SU-DHL-6 (cell line): ENCODE data around the gene ZFYVE21.

ENCODE experiments used
- H2AFZ ChIP-seq: fragments of 200-600 bp; sonication (generic); 2 replicates; pipeline ENCODE4 v1.6.1; 2014; ENCODE audit warnings: low read depth, mild to moderate bottlenecking, moderate library complexity, mixed read lengths, antibody characterized with exemption, low read length; ENCODE audit not compliant: severe bottlenecking
- H3F3A ChIP-seq: fragments of 200-600 bp; shearing (Covaris generic); 2 replicates; pipeline ENCODE4 v1.6.0; 2016; ENCODE audit warnings: antibody characterized with exemption, mild to moderate bottlenecking; ENCODE audit not compliant: insufficient read depth
- H3K27ac ChIP-seq: fragments of 200-600 bp; sonication (generic); 2 replicates; pipeline ENCODE4 v1.5.1; 2016; ENCODE audit warnings: low read depth, mild to moderate bottlenecking, low read length, moderate library complexity, mixed read lengths
- H3K27me3 ChIP-seq: fragments of 200-600 bp; sonication (generic), shearing (Covaris generic); 2 replicates; pipeline ENCODE4 v1.6.0; 2014; ENCODE audit warnings: mild to moderate bottlenecking, low read length
- H3K36me3 ChIP-seq: fragments of 200-600 bp; sonication (generic); 2 replicates; pipeline ENCODE4 v1.6.1; 2014; ENCODE audit warnings: mild to moderate bottlenecking, low read length, mixed read lengths
- H3K4me2 ChIP-seq: fragments of 300-600, 200-600 bp; shearing (Covaris generic), sonication (generic); 2 replicates; pipeline ENCODE4 v1.6.0; 2014; ENCODE audit warnings: low read length, low read depth, mild to moderate bottlenecking; ENCODE audit not compliant: poor library complexity, severe bottlenecking
- H3K4me3 ChIP-seq: fragments of 200-600 bp; sonication (generic); 2 replicates; pipeline ENCODE4 v1.5.1; 2014; ENCODE audit warnings: antibody characterized with exemption, low read length, mild to moderate bottlenecking, mixed read lengths; ENCODE audit not compliant: insufficient read depth, poor library complexity, severe bottlenecking
- H3K79me2 ChIP-seq: fragments of 200-600 bp; sonication (generic); 2 replicates; pipeline ENCODE4 v1.6.1; 2014; ENCODE audit warnings: mild to moderate bottlenecking, low read length, moderate library complexity; ENCODE audit not compliant: insufficient read depth
- H3K9ac ChIP-seq: fragments of 200-600 bp; sonication (generic); 2 replicates; pipeline ENCODE4 v1.7.0; 2014; ENCODE audit warnings: mild to moderate bottlenecking, low read length
- H3K9me2 ChIP-seq: fragments of 200-600 bp; sonication (generic); replicated peaks from 2 replicates; pipeline ENCODE4 v1.6.1; 2014; ENCODE audit warnings: low read length; ENCODE audit not compliant: insufficient read depth
- H3K9me3 ChIP-seq: fragments of 200-600 bp; sonication (generic); 2 replicates; pipeline ENCODE4 v1.6.1; 2014; ENCODE audit warnings: low read length, mixed read lengths; ENCODE audit not compliant: insufficient read depth
- H4K20me1 ChIP-seq: fragments of 200-600 bp; sonication (generic); 2 replicates; pipeline ENCODE4 v1.6.1; 2014; ENCODE audit warnings: low read depth, mild to moderate bottlenecking, antibody characterized with exemption, low read length, moderate library complexity, mixed read lengths
- EZH2phosphoT487 ChIP-seq: fragments of 200-600 bp; sonication (generic), shearing (Covaris generic); conservative IDR thresholded peaks from 2 replicates; pipeline ENCODE4 v1.6.1; 2018; ENCODE audit warnings: mild to moderate bottlenecking, antibody characterized with exemption, low read length, moderate library complexity, mixed read lengths
- TF ChIP-seq, protein P1 (sequence below): fragments of 200-600 bp; sonication (generic); IDR thresholded peaks from one replicate; pipeline ENCODE4 v1.5.1; 2017; ENCODE audit warnings: antibody characterized with exemption, mild to moderate bottlenecking, low read length, moderate library complexity; ENCODE audit not compliant: insufficient read depth, poor library complexity, severe bottlenecking

Gene ZFYVE21

DNA sequence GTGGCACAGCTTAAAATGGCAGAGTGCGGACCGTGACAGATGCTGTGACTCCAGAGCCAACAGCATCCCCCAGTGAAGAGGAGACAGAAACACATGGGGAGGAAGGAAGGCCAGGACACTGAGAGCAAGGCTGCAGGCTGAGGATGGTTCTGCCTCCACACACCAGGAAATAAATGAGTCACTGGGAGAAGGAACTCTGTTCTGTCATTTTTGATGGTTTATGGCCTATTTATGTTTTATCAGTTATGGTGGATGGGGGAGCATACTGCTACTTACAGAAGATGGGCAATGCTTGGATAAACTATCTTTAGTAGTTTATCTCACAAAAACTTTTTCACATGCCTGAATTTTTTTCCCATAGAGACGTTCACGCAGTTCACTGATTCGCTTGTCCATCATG is 33.8 kb downstream of the ZFYVE21 start:
- Histone ChIP-seq H3K27me3 (no peaks in the 10 kb centered on the region), H3K36me3 (no peaks in the 10 kb centered on the region), H3K4me3 (no peak overlapping the region), H3K27ac (peak overlapping the region; percentile 52; the same call in 1 of the 2 replicates), H3K9ac (peak overlapping the region; percentile 39; the same call in 1 of the 2 replicates), H3K79me2 (no peaks in the 10 kb centered on the region), H3K9me2 (no peaks in the 10 kb centered on the region), H3K4me2 (peak overlapping the region; percentile 50), H3K9me3 (no peaks in the 10 kb centered on the region), H3F3A (peaks cover 4% of the 10 kb centered on the region; the same call in 1 of the 2 replicates), H4K20me1 (no peaks in the 10 kb centered on the region), H2AFZ (peak overlapping the region; percentile 42)
- TF ChIP-seq EZH2phosphoT487: no peak
- TF ChIP-seq, protein P1, sequence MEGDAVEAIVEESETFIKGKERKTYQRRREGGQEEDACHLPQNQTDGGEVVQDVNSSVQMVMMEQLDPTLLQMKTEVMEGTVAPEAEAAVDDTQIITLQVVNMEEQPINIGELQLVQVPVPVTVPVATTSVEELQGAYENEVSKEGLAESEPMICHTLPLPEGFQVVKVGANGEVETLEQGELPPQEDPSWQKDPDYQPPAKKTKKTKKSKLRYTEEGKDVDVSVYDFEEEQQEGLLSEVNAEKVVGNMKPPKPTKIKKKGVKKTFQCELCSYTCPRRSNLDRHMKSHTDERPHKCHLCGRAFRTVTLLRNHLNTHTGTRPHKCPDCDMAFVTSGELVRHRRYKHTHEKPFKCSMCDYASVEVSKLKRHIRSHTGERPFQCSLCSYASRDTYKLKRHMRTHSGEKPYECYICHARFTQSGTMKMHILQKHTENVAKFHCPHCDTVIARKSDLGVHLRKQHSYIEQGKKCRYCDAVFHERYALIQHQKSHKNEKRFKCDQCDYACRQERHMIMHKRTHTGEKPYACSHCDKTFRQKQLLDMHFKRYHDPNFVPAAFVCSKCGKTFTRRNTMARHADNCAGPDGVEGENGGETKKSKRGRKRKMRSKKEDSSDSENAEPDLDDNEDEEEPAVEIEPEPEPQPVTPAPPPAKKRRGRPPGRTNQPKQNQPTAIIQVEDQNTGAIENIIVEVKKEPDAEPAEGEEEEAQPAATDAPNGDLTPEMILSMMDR: no peak

DNA sequence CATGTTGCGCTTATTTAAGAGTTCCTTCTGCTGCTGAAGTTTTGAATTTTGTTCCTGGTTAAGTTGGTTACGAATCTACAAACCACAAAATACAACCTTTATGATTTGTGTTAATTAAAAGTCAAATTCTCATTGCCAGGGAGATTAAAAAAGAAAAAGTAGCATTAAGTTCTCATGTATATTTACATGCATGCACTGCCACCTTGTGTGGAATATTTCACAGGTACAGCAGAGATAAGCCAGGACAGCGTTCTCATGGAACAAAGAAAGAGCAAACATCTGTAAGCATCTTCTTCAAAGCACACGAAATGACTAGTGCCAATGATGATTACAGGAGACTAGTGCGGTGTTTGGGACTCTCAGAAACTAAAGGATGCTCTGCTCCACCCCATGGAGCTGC is 34.2 kb downstream of the ZFYVE21 start:
- Histone ChIP-seq H3K27me3 (no peaks in the 10 kb centered on the region), H3F3A (peaks cover 4% of the 10 kb centered on the region; the same call in 1 of the 2 replicates), H3K36me3 (no peaks in the 10 kb centered on the region), H3K9me2 (no peaks in the 10 kb centered on the region), H2AFZ (no peak overlapping the region), H3K27ac (no peak overlapping the region), H4K20me1 (no peaks in the 10 kb centered on the region), H3K9ac (no peak overlapping the region), H3K4me3 (no peak overlapping the region), H3K9me3 (no peaks in the 10 kb centered on the region), H3K79me2 (no peaks in the 10 kb centered on the region), H3K4me2 (no peak overlapping the region)
- TF ChIP-seq EZH2phosphoT487: no peak

DNA sequence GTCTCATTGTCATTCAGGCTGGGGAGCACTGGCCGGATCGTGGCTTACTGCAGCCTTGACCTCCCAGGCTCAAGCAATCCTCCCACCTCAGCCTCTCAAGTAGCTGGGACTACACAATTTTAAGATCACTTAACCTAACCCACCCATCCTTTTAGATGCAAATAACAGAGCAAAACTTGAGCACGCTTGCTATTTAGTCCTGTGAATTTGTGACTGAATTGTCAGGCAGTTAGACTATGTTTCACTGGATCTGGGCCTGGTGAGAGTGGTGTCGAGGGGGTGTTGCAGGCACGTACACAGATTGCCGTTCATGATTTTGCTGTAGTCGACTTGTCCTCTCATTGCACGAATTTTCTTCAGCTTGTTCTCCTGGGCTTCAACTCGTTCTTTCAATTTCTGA is 38.2 kb downstream of the ZFYVE21 start:
- Histone ChIP-seq H3K9me2 (no peaks in the 10 kb centered on the region), H3K4me2 (no peak overlapping the region), H3K9ac (no peak overlapping the region), H3K27me3 (no peaks in the 10 kb centered on the region), H4K20me1 (no peaks in the 10 kb centered on the region), H3K27ac (no peak overlapping the region), H3K9me3 (no peaks in the 10 kb centered on the region), H3K4me3 (no peak overlapping the region), H3K79me2 (no peaks in the 10 kb centered on the region), H3K36me3 (no peaks in the 10 kb centered on the region), H3F3A (peaks cover 4% of the 10 kb centered on the region; the same call in 1 of the 2 replicates), H2AFZ (no peak overlapping the region)
- TF ChIP-seq, protein P1: no peak
- no peak for TF ChIP-seq EZH2phosphoT487

DNA sequence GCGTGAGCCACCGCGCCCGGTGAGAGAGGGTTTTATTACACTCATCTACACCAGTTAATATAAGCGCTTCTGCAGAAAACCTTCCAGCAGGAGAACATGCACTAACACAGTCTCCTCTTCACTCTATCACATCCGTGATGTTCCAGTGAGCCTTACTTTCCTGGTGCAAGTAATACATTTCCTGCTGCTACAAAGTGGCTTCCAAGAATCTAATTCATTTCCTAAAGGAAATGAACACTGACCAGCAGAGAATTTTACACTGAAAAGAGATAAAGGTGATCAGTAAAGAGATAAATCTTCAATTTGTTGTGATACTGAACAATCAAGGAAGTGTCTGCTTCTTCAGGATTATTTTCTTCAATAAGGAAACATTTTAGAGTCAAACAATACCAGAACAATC is 39.5 kb downstream of the ZFYVE21 start:
- no peak overlapping the region for H3K9ac ChIP-seq
- no peaks in the 10 kb centered on the region for H3K36me3 ChIP-seq
- no peak for TF ChIP-seq EZH2phosphoT487
- TF ChIP-seq, protein P1: no peak
- no peaks in the 10 kb centered on the region for H3F3A ChIP-seq
- no peaks in the 10 kb centered on the region for H4K20me1 ChIP-seq
- no peak overlapping the region for H3K4me3 ChIP-seq
- H3K9me2 ChIP-seq: no peaks in the 10 kb centered on the region
- no peaks in the 10 kb centered on the region for H3K9me3 ChIP-seq
- no peak overlapping the region for H3K27ac ChIP-seq
- no peak overlapping the region for H2AFZ ChIP-seq
- no peaks in the 10 kb centered on the region for H3K27me3 ChIP-seq
- H3K79me2 ChIP-seq: no peaks in the 10 kb centered on the region
- no peak overlapping the region for H3K4me2 ChIP-seq
